SU-DHL-6 (cell line): ENCODE results near the gene CRISPLD2.

ENCODE experiments used
- EZH2phosphoT487 ChIP-seq: fragments of 200-600 bp; sonication (generic), shearing (Covaris generic); conservative IDR thresholded peaks from 2 replicates; pipeline ENCODE4 v1.6.1; 2018; ENCODE audit warnings: mild to moderate bottlenecking, antibody characterized with exemption, low read length, moderate library complexity, mixed read lengths
- TF ChIP-seq, protein P1 (sequence below): fragments of 200-600 bp; sonication (generic); IDR thresholded peaks from one replicate; pipeline ENCODE4 v1.5.1; 2017; ENCODE audit warnings: antibody characterized with exemption, mild to moderate bottlenecking, low read length, moderate library complexity; ENCODE audit not compliant: insufficient read depth, poor library complexity, severe bottlenecking

DNA sequence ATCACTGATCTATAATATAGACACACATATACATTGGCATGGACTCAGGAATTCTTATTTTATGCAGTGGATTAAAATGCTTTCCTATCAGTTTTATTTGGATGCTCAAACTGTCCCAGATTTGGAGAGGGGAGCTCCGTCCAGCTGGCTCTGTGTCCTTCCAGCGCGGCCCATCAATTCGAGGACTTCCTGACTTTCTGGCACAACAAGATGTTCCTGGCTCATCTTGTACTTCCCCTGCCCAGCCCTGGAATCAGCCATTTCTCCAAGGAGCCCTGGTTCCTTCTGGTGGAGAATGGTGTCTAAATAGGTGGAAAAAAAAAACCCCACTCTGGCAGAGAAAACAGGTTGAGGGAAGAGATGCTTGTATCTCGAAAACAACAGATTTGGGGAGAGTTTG, 94.5 kb downstream of the CRISPLD2 start:
- TF ChIP-seq, protein P1, sequence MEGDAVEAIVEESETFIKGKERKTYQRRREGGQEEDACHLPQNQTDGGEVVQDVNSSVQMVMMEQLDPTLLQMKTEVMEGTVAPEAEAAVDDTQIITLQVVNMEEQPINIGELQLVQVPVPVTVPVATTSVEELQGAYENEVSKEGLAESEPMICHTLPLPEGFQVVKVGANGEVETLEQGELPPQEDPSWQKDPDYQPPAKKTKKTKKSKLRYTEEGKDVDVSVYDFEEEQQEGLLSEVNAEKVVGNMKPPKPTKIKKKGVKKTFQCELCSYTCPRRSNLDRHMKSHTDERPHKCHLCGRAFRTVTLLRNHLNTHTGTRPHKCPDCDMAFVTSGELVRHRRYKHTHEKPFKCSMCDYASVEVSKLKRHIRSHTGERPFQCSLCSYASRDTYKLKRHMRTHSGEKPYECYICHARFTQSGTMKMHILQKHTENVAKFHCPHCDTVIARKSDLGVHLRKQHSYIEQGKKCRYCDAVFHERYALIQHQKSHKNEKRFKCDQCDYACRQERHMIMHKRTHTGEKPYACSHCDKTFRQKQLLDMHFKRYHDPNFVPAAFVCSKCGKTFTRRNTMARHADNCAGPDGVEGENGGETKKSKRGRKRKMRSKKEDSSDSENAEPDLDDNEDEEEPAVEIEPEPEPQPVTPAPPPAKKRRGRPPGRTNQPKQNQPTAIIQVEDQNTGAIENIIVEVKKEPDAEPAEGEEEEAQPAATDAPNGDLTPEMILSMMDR: no peak
- TF ChIP-seq EZH2phosphoT487: no peak
